Duodenal mucosa (tissue), 2 donors: ENCODE data around the gene NPR1.

Source experiments
- H3K27ac ChIP-seq: one replicate; pipeline ENCODE4 v1.7.0; 2013; ENCODE audit warnings: low read depth, low read length
- H3K27me3 ChIP-seq, 2 donors: one replicate each; pipeline ENCODE4 v1.7.0; 2013; ENCODE audit warnings: low read length in 2 of 2, control low read depth in 1 of 2; ENCODE audit not compliant: insufficient read depth in 2 of 2, control insufficient read depth in 1 of 2
- H3K36me3 ChIP-seq, 2 donors: one replicate each; pipeline ENCODE4 v1.7.0; 2013; ENCODE audit warnings: low read length in 2 of 2, control low read depth in 1 of 2; ENCODE audit not compliant: insufficient read depth in 2 of 2, control insufficient read depth in 1 of 2
- H3K4me1 ChIP-seq, 2 donors: one replicate each; pipeline ENCODE4 v1.7.0; 2013; ENCODE audit warnings: low read length in 2 of 2, control low read depth in 1 of 2; ENCODE audit not compliant: insufficient read depth in 2 of 2, control insufficient read depth in 1 of 2
- H3K4me3 ChIP-seq, 2 donors: one replicate each; pipeline ENCODE4 v1.7.0; 2013; ENCODE audit warnings: low read length in 2 of 2, low read depth in 1 of 2
- H3K9ac ChIP-seq, 2 donors: one replicate each; pipeline ENCODE4 v1.7.0; 2013; ENCODE audit warnings: low read length in 2 of 2, low read depth in 1 of 2
- H3K9me3 ChIP-seq, 2 donors: one replicate each; pipeline ENCODE4 v1.7.0; 2013; ENCODE audit warnings: low read length in 2 of 2, control low read depth in 1 of 2; ENCODE audit not compliant: control insufficient read depth in 1 of 2

NPR1 gene

DNA sequence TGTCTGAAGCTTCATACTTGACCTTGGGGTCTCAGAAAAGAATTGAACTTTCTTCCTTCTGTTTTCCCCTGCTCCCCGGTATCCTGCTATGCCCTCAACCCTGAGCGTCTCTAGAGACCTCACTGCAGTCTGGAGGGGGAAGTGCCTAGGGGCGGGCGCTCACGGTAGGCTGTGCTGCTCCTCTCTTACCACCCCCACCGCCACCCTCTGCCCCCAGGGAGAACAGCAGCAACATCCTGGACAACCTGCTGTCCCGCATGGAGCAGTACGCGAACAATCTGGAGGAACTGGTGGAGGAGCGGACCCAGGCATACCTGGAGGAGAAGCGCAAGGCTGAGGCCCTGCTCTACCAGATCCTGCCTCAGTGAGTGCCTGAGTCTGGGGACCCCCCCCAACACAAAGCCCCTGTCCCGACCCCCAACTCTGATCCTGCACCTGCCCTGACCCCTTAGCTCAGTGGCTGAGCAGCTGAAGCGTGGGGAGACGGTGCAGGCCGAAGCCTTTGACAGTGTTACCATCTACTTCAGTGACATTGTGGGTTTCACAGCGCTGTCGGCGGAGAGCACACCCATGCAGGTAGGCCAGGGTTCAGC lies 10.3 kb downstream of the NPR1 start:
- H3K4me1 ChIP-seq = no peaks in the 10 kb centered on the region
- no peaks in the 10 kb centered on the region for H3K36me3 ChIP-seq
- H3K9me3 ChIP-seq = no peaks in the 10 kb centered on the region
- H3K9ac ChIP-seq = no peak overlapping the region
- H3K27me3 ChIP-seq = peaks cover 3 to 6% of the 10 kb centered on the region in 2 donors
- no peak overlapping the region for H3K27ac ChIP-seq
- H3K4me3 ChIP-seq = no peak overlapping the region

DNA sequence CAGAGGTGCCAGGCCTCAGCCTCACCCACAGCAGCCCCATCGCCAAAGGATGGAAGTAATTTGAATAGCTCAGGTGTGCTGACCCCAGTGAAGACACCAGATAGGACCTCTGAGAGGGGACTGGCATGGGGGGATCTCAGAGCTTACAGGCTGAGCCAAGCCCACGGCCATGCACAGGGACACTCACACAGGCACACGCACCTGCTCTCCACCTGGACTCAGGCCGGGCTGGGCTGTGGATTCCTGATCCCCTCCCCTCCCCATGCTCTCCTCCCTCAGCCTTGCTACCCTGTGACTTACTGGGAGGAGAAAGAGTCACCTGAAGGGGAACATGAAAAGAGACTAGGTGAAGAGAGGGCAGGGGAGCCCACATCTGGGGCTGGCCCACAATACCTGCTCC lies 15.0 kb downstream of the NPR1 start:
- H3K9me3 ChIP-seq = no peaks in the 10 kb centered on the region
- H3K4me1 ChIP-seq = no peaks in the 10 kb centered on the region
- no peak overlapping the region for H3K27ac ChIP-seq
- no peaks in the 10 kb centered on the region for H3K27me3 ChIP-seq
- H3K4me3 ChIP-seq = no peak overlapping the region
- no peaks in the 10 kb centered on the region for H3K36me3 ChIP-seq
- H3K9ac ChIP-seq = no peak overlapping the region

DNA sequence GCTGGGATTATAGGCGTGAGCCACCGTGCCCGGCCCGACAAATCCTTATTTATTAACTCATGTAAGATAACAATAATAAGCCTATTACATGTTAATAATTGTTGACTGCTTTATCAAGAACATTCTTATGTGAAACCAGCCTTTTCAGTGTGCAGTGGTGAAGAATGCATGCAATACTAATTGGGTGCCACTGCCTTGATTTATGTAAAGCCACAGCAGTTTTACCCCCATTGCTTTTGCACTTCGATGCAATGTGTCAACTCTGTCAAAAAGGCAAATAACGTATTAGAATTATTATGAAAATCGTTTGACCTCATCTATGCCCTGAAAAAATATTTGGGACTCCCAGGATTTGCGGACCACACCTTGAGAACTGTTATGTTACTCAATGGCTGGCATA lies 18.3 kb downstream of the NPR1 start:
- Histone ChIP-seq H3K27me3 (no peaks in the 10 kb centered on the region), H3K36me3 (no peaks in the 10 kb centered on the region), H3K4me1 (no peaks in the 10 kb centered on the region), H3K9ac (no peak overlapping the region), H3K27ac (no peak overlapping the region), H3K9me3 (no peaks in the 10 kb centered on the region), H3K4me3 (no peak overlapping the region)

DNA sequence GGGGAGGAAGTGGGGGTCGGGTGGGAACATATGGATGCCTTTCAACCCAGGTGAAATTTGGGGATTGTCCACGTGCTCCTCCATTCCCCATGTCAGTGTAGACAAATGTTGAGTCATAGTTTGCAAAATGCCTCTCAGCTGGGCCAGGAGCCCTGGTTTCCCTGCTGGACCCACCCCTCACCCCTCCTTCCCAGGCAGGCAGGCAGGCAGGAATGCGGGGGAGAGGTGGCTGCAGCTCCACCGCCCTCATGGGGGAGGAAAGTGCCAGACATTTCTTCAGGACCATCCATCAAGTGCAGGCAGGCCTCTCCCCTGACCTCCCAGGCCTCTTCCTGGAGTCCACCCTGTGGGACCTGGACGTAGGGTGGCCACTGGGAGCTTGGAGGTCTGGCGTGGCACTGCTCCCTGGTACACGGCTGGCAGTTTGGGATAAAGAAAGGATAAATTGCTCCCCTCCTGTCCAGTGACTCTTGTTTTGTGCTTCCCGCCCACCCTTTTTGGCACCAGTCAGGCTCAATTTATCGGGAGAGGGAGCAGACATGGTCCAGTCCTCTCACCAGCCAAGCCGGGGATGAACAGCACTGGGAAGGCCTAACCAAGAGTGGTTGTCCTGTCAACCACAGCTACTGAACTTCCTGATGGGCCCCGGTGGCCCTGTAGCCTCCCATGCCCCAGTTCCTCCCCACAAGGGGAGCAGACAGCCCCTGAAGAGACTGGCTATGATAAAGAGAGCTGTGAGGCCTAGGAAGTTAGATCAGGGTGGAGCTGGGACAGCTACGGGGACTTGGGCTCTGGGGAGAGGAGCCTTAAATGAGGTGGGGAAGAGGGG lies 18.9 kb downstream of the NPR1 start:
- H3K27ac ChIP-seq = peak overlapping the region; percentile 61
- H3K9ac ChIP-seq = no peak overlapping the region
- H3K4me3 ChIP-seq = no peak overlapping the region

DNA sequence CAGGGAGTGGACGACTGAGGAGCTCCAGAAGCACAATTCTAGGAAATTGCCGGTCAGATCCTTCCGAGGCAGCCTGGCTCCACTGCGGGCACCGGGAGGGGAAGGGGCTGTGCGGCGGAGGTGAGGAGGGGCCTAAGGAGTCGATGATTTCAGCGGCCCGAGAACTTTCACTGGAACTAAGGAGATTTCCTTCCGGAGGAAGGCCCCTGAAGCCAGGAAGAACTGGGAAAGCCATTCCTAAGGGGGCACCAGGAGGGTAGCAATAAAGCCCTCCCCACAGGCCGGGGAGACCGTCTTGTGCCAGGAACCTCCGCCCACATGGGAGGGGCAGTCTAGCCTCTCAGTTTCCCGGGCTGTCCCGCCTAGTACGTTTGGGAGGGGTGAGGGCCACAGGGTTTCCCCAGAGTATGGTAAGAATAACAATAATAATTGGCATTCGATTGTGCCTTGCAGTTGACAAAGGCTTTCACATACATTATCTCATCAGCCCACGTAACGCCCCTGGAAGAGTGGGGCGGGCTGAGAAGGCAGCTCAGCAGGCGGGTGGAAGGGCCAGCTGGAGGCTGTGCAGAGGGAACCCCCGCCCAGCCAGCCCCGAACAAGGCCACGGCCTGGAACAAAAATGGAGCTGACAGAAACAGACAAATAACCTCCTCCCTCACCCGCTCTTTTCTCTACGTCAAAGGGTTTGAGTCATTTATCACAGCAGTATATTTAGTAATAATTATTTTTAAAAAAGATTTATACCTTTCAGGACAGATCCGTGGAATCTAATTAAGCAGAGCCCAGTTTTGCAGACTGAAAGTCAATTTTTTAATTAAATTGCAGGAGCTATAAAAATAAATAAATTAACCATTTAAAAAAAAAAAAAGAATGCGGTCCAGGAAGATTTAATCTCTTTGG lies 19.8 kb downstream of the NPR1 start:
- no peak overlapping the region for H3K9ac ChIP-seq
- no peaks in the 10 kb centered on the region for H3K9me3 ChIP-seq
- no peaks in the 10 kb centered on the region for H3K36me3 ChIP-seq
- peak overlapping the region in 1 of 2 donors; percentile 16 for H3K4me3 ChIP-seq
- no peaks in the 10 kb centered on the region for H3K27me3 ChIP-seq
- no peaks in the 10 kb centered on the region for H3K4me1 ChIP-seq
- H3K27ac ChIP-seq = peak overlapping the region; percentile 61

More for the DNA sequence above, 18.9 kb downstream of the NPR1 start:
- Histone ChIP-seq H3K9me3 (no peaks in the 10 kb centered on the region), H3K4me1 (no peaks in the 10 kb centered on the region), H3K36me3 (no peaks in the 10 kb centered on the region), H3K27me3 (no peaks in the 10 kb centered on the region)

DNA sequence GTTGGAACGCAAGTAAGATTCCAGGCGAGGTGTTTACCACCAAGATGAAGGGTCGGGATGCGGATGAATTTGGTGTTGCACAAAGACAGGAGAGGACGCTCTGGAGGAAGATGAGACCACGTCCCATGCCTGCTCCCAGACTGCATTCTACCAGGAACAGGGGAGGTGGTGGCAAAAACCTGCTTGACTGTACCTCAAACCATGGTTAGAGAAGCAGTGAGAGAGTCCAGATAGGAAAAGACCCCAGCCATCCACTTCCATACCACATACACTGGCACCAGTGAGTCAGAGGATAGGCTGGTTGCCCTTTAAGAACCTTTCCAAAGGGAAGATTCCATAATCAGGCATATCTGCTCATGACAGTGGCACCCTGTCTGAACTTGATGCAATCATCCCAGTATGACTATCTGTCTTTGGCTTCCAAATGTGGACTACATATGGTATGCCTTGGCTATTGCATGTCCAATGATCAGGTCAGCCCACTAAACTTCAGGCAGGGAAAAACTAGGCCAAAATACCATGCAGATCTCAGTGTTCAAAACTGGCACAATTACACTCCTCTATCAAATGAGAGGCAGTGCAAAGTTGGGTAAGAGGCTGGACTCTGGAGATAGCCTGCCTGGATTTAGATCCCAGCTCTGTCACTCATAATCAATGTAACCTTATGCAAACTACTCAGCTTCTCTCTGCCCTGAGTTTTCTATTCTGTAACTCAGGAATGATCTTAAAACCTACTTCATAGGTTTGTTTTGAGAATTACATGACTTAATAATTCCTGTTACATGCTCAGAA lies 20.6 kb downstream of the NPR1 start:
- Histone ChIP-seq H3K27ac (no peak overlapping the region), H3K4me3 (no peak overlapping the region), H3K27me3 (no peaks in the 10 kb centered on the region), H3K4me1 (no peaks in the 10 kb centered on the region), H3K9ac (no peak overlapping the region), H3K9me3 (no peaks in the 10 kb centered on the region), H3K36me3 (no peaks in the 10 kb centered on the region)

DNA sequence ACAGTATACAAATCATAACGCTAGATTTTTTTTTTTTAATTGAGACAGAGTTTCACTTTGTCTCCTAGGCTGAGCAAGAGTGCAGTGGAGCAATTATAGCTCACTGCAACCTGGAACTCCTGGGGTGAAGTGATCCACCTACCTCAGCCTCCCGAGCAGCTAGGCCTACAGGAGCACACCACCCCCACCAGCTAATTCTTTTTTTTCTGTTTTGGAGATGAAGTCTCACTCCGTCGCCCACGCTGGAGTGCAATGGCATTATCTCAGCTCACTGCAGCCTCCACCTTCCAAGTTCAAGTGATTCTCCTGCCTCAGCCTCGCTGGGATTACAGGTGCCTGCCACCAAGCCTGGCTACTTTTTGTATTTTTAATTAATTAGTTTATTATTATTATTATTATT lies 21.3 kb downstream of the NPR1 start:
- H3K4me3 ChIP-seq = no peak overlapping the region
- H3K4me1 ChIP-seq = no peaks in the 10 kb centered on the region
- no peaks in the 10 kb centered on the region for H3K9me3 ChIP-seq
- no peaks in the 10 kb centered on the region for H3K36me3 ChIP-seq
- H3K27me3 ChIP-seq = no peaks in the 10 kb centered on the region
- no peak overlapping the region for H3K27ac ChIP-seq
- H3K9ac ChIP-seq = no peak overlapping the region

DNA sequence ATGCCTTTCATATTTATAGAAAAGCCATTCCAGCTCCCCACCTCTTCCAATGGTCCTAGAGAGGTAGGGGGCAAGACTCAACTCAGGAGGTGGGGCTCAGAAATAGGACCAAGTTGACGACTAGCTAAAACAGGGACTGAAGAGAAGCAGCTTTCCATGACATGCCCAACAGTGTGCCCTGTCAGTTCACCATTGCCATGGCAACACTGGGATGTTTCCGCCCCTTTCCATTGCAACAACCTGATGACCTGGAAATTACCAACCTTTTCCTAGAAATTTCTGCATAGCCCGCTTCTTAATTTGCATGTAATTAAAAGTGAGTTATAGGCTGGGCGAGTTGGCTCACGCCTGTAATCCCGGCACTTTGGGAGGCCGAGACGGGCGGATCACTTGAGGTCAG lies 27.0 kb downstream of the NPR1 start:
- Histone ChIP-seq H3K4me1 (no peaks in the 10 kb centered on the region), H3K4me3 (no peak overlapping the region), H3K9me3 (no peaks in the 10 kb centered on the region), H3K27ac (no peak overlapping the region), H3K27me3 (no peaks in the 10 kb centered on the region), H3K9ac (no peak overlapping the region), H3K36me3 (no peaks in the 10 kb centered on the region)

DNA sequence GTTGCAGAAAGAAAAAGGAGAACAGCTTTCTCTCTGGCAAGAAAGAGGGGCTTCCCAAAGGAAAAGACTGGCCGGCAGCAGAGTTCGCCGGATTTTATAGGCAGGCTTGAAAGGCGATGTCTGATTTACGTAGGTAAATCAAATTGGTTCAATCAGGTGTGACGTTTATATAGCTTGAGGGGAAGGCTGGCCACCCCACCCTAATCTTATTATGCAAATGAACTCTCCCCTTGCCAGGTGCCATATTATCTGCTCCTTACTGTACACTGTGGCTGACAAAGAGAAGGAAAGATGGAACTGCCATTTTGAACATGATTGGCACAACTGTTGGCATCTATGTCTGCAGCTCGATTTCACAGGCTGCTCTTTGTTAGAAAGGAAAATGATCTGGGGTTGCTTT lies 32.5 kb downstream of the NPR1 start:
- Histone ChIP-seq H3K9me3 (no peaks in the 10 kb centered on the region), H3K36me3 (no peaks in the 10 kb centered on the region), H3K4me1 (no peaks in the 10 kb centered on the region), H3K27ac (no peak overlapping the region), H3K27me3 (no peaks in the 10 kb centered on the region), H3K9ac (no peak overlapping the region), H3K4me3 (no peak overlapping the region)
